K562 (cell line): ENCODE results near the gene GTPBP6. TPM values are rescaled to one million over a fixed set of nuclear protein-coding genes. Genes with fewer than 3 reads are reported as not detected.

ENCODE experiments used
- AFF1 ChIP-seq, 2 experiments: fragments of 450-650 bp; IDR thresholded peaks; 2 replicates each; pipeline ENCODE4 v1.6.1; 2018; ENCODE audit warnings: mild to moderate bottlenecking in 2 of 2, low read depth in 1 of 2; ENCODE audit not compliant: partially characterized antibody in 2 of 2
- ARID1B ChIP-seq: fragments of 450-650 bp; IDR thresholded peaks from 2 replicates; pipeline ENCODE4 v1.6.1; 2016; ENCODE audit warnings: antibody characterized with exemption, mild to moderate bottlenecking, inconsistent platforms
- CREM ChIP-seq: IDR thresholded peaks from 2 replicates; pipeline ENCODE4 v1.6.1; 2014; ENCODE audit warnings: antibody characterized with exemption, low read depth
- CXXC5 ChIP-seq: fragments of 250-450 bp; sonication (Bioruptor Pico); IDR thresholded peaks from 2 replicates; pipeline ENCODE4 v1.8.0; 2022; ENCODE audit warnings: inconsistent platforms, mild to moderate bottlenecking, moderate library complexity
- EHMT2 ChIP-seq: fragments of 450-650 bp; IDR thresholded peaks from 2 replicates; pipeline ENCODE4 v1.6.1; 2018; ENCODE audit warnings: antibody characterized with exemption
- HNRNPK ChIP-seq: fragments of 200-400 bp; formaldehyde crosslinking; IDR thresholded peaks from one replicate; pipeline ENCODE4 v1.6.1; 2018; ENCODE audit warnings: mild to moderate bottlenecking, low read depth, low read length; ENCODE audit not compliant: poor library complexity, severe bottlenecking
- JUNB ChIP-seq: fragments of 450-650 bp; formaldehyde crosslinking; conservative IDR thresholded peaks from 2 replicates; pipeline ENCODE4 v1.4.0; 2020; ENCODE audit warnings: mild to moderate bottlenecking
- MEIS2 ChIP-seq: fragments of 450-650 bp; IDR thresholded peaks from 2 replicates; pipeline ENCODE4 v1.6.1; 2014; ENCODE audit warnings: mild to moderate bottlenecking; ENCODE audit not compliant: partially characterized antibody
- NFE2 ChIP-seq: IDR thresholded peaks from 2 replicates; pipeline ENCODE4 v1.6.1; 2014; ENCODE audit warnings: antibody characterized with exemption, low read depth
- POLR2AphosphoS2 ChIP-seq: IDR thresholded peaks from 2 replicates; pipeline ENCODE4 v1.6.1; 2012; ENCODE audit warnings: low read length, improper control_type of control experiment
- SIX5 ChIP-seq, 2 experiments: IDR thresholded peaks; 2 replicates each; pipeline ENCODE4 v1.6.1; 2011; ENCODE audit warnings: low read length in 2 of 2, borderline replicate concordance in 1 of 2, low read depth in 1 of 2, mild to moderate bottlenecking in 1 of 2, moderate library complexity in 1 of 2; ENCODE audit not compliant: insufficient read depth in 1 of 2
- ZNF184 ChIP-seq: sonication (generic); formaldehyde crosslinking; IDR thresholded peaks from 2 replicates; pipeline ENCODE4 v1.5.0; 2020; ENCODE audit warnings: missing genetic modification reagents
- ZNF318 ChIP-seq, 2 experiments: fragments of 450-650 bp; IDR thresholded peaks; 2 replicates each; pipeline ENCODE4 v1.6.1; 2016; ENCODE audit warnings: mild to moderate bottlenecking in 2 of 2, borderline replicate concordance in 1 of 2, low read depth in 1 of 2, moderate library complexity in 1 of 2
- polyA plus RNA-seq, 8 experiments: library from polyadenylated mRNA; depleted of rRNA in 4 of 8; stranded (reverse) in 5 of 8; unstranded in 3 of 8; fragments of >200 nt; fragmentation: Nextera tagmentation in 2 of 8; fragmentation: Illumina TruSeq in 1 of 8; extraction: Ambion mirVana in 2 of 8; extraction: Trizol in 1 of 8; gene quantifications; 2 replicates each; pipeline versions ENCODE4 v1.2.1 to v1.2.3, GENCODE V29; 2011 to 2014; ENCODE audit warnings: inconsistent platforms in 1 of 8, missing spikeins in 1 of 8
- total RNA-seq, 7 experiments: library from RNA; depleted of rRNA in 6 of 7; stranded (reverse); fragments of >200 nt in 6 of 7; fragmentation: Illumina TruSeq in 2 of 7; extraction: Trizol in 2 of 7; gene quantifications; 2 replicates each; pipeline versions ENCODE4 v1.2.1 to v1.2.3, GENCODE V29; 2011 to 2021; ENCODE audit warnings: low replicate concordance in 1 of 7

GTPBP6 gene
- total and polyA plus RNA-seq, 9 of the 15 experiments (the other 6 are each of a cell fraction or from before 2014, with no cell fraction given): 0.24 to 35.2 (median 8.0) TPM

DNA sequence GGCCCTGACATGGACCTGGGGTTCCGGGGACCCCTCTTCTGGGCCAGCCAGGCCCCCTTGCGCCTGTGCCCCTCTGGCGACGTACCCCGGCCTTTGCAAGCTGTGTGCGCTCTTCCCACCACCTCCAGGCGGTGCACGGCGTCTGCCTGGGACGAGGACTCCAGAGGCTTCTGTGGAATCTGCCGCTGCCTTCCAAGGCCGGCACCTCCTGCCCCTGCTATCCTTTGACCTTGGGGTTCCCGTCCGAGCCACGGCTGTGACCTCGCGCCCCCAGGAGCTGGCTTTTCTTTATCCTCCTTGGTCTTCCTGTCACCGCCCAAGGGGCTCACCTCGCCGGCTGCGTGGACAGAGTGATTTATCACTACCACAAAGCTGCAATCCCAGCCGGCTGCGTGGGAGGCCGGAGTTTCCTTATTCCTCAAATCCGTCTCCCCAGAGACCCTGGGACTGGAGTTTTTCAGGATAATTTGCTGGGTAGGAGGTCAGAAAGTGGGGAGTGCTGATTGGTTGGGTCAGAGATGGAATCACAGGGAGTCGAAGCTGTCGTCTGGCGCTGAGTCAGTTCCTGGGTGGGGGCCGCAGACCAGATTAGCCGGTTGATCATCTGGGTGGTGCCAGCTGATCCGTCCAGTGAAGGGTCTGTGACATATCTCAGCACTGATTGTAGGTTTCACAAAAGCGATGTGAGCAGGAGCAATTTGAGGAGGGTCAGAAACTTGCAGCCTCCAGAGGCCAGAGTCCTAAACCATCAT lies 57.3 kb downstream of the GTPBP6 start (continued):
- peak in 1 of 2 experiments; percentile 64; a peak in 2 of 4 replicates for TF ChIP-seq ZNF318 (IDR thresholded peaks at IDR 0.05; ENCODE audit: borderline replicate concordance in 1 of 2, low read depth in 1 of 2)
- no peak for TF ChIP-seq JUNB (CRISPR knock-in tag)
- no peak for TF ChIP-seq POLR2AphosphoS2
- no peak for TF ChIP-seq AFF1 (IDR thresholded peaks at IDR 0.05; ENCODE audit: low read depth in 1 of 2, partially characterized antibody in 2 of 2)
- TF ChIP-seq CREM: peak; percentile 8; the same call in 1 of the 2 replicates
- TF ChIP-seq NFE2: peak; percentile 25; the same call in 1 of the 2 replicates
- no peak for TF ChIP-seq SIX5 (IDR thresholded peaks at IDR 0.05; ENCODE audit: borderline replicate concordance in 1 of 2, insufficient read depth in 1 of 2, low read depth in 1 of 2, low read length in 2 of 2)
- TF ChIP-seq EHMT2: no peak
- TF ChIP-seq ARID1B: peak; percentile 49; the same call in 1 of the 2 replicates
- TF ChIP-seq MEIS2: peak; percentile 89
- TF ChIP-seq ZNF184 (CRISPR knock-in tag): no peak
- TF ChIP-seq CXXC5 (CRISPR knock-in tag): peak; percentile 18; the same call in 1 of the 2 replicates
- no peak for TF ChIP-seq HNRNPK
